ENCODE results near the gene SH2B2. TPM values are rescaled to one million over a fixed set of nuclear protein-coding genes. Genes with fewer than 3 reads are reported as not detected.

Gene SH2B2
- total RNA-seq, 1 donor from 2014 or later = 8.8 TPM

GRCh38 chr7:102264367-102264891, 22.2 kb upstream of the SH2B2 start:
- H3K27ac ChIP-seq = no peak overlapping the region
- H3K27me3 ChIP-seq = no peaks in the 10 kb centered on the region
- no peaks in the 10 kb centered on the region for H3K36me3 ChIP-seq
- TF ChIP-seq POLR2A (IDR thresholded peaks at IDR 0.05) = no peak
- no peak for TF ChIP-seq POLR2AphosphoS5 (IDR thresholded peaks at IDR 0.05; ENCODE audit: insufficient read depth in 1 of 2, low read depth in 1 of 2)
- DNase-seq (ENCODE audit: extremely low spot score in 2 of 2) = no peak
- no peaks in the 10 kb centered on the region for H3K4me1 ChIP-seq
- intact Hi-C loops (cut with DNase I) = no loop called here
- H3K9me3 ChIP-seq = no peaks in the 10 kb centered on the region
- H3K4me3 ChIP-seq = no peak overlapping the region

GRCh38 chr7:102266541-102266940, 20.1 kb upstream of the SH2B2 start:
- no peak for TF ChIP-seq POLR2AphosphoS5 (IDR thresholded peaks at IDR 0.05; ENCODE audit: insufficient read depth in 1 of 2, low read depth in 1 of 2)
- no peak for TF ChIP-seq CTCF (IDR thresholded peaks at IDR 0.05)
- TF ChIP-seq POLR2A (IDR thresholded peaks at IDR 0.05) = no peak
- H3K27ac ChIP-seq = no peak overlapping the region
- no peak for DNase-seq (ENCODE audit: extremely low spot score in 2 of 2)
- H3K4me1 ChIP-seq = no peaks in the 10 kb centered on the region
- no peaks in the 10 kb centered on the region for H3K9me3 ChIP-seq
- H3K4me3 ChIP-seq = no peak overlapping the region
- H3K27me3 ChIP-seq = no peaks in the 10 kb centered on the region
- H3K36me3 ChIP-seq = no peaks in the 10 kb centered on the region
- intact Hi-C loops (cut with DNase I) = loop anchor here (2.0 kb wide), 1 partner anchor 728 kb away; no protein-coding TSS in a partner anchor

GRCh38 chr7:102268635-102269034, 18.0 kb upstream of the SH2B2 start:
- Histone ChIP-seq H3K4me3 (no peak overlapping the region), H3K4me1 (peaks cover 6% of the 10 kb centered on the region), H3K27me3 (no peaks in the 10 kb centered on the region), H3K36me3 (no peaks in the 10 kb centered on the region), H3K27ac (no peak overlapping the region), H3K9me3 (no peaks in the 10 kb centered on the region)
- DNase-seq (ENCODE audit: extremely low spot score in 2 of 2) = no peak
- intact Hi-C loops (cut with DNase I) = no loop called here
- no peak for TF ChIP-seq CTCF (IDR thresholded peaks at IDR 0.05)
- no peak for TF ChIP-seq POLR2AphosphoS5 (IDR thresholded peaks at IDR 0.05; ENCODE audit: insufficient read depth in 1 of 2, low read depth in 1 of 2)
- no peak for TF ChIP-seq POLR2A (IDR thresholded peaks at IDR 0.05)

- peaks cover 6% of the 10 kb centered on the region for H3K4me1 ChIP-seq
- TF ChIP-seq CTCF (IDR thresholded peaks at IDR 0.05) = no peak
- no peak for TF ChIP-seq POLR2AphosphoS5 (IDR thresholded peaks at IDR 0.05; ENCODE audit: insufficient read depth in 1 of 2, low read depth in 1 of 2)
- TF ChIP-seq POLR2A (IDR thresholded peaks at IDR 0.05) = no peak
- no peak overlapping the region for H3K27ac ChIP-seq
- H3K9me3 ChIP-seq = no peaks in the 10 kb centered on the region
- DNase-seq (ENCODE audit: extremely low spot score in 2 of 2) = no peak
- intact Hi-C loops (cut with DNase I) = no loop called here
- no peak overlapping the region for H3K4me3 ChIP-seq
- H3K36me3 ChIP-seq = no peaks in the 10 kb centered on the region
- no peaks in the 10 kb centered on the region for H3K27me3 ChIP-seq
These were observed 16.3 kb upstream of the SH2B2 start for GRCh38 chr7:102270178-102270887.

- Histone ChIP-seq H3K27ac (no peak overlapping the region), H3K4me1 (peaks cover 6% of the 10 kb centered on the region), H3K4me3 (no peak overlapping the region), H3K27me3 (no peaks in the 10 kb centered on the region), H3K36me3 (no peaks in the 10 kb centered on the region), H3K9me3 (no peaks in the 10 kb centered on the region)
- TF ChIP-seq POLR2AphosphoS5 (IDR thresholded peaks at IDR 0.05; ENCODE audit: insufficient read depth in 1 of 2, low read depth in 1 of 2) (no peak), POLR2A (IDR thresholded peaks at IDR 0.05) (no peak), CTCF (IDR thresholded peaks at IDR 0.05) (no peak)
- intact Hi-C loops (cut with DNase I) = no loop called here
- no peak for DNase-seq (ENCODE audit: extremely low spot score in 2 of 2)
These were observed 15.4 kb upstream of the SH2B2 start for GRCh38 chr7:102271158-102271798.
